Spleen (tissue), 7 donors: ENCODE data around the gene WDFY2.

Source experiments
- POLR2A ChIP-seq, 3 donors: fragments of 450-650 bp; IDR thresholded peaks; one replicate each; pipeline ENCODE4 v1.5.1; 2017; ENCODE audit warnings: antibody characterized with exemption in 3 of 3, mild to moderate bottlenecking in 1 of 3
- POLR2AphosphoS5 ChIP-seq, 3 donors: sonication (generic); formaldehyde crosslinking; IDR thresholded peaks; one replicate each; pipeline ENCODE4 v1.5.1; 2017; ENCODE audit warnings: antibody characterized with exemption in 3 of 3
- TF ChIP-seq, protein P1 (sequence below), 11 experiments: fragments of 200-600 bp in 7 of 11; fragments of 450-650 bp in 4 of 11; sonication (generic) in 4 of 11; IDR thresholded peaks in 8 of 11; conservative IDR thresholded peaks in 3 of 11; 1 replicate in 7 of 11; 2 replicates in 4 of 11; pipeline versions ENCODE4 v1.4.0 to v1.8.0; 2016 to 2021; ENCODE audit warnings: antibody characterized with exemption in 11 of 11, inconsistent platforms in 4 of 11, mild to moderate bottlenecking in 1 of 11
- donor health status: DM: no; HTN: no; CAD: no; lungs with moderate emphysema.
- donor health status: DM: no; HTN: no; CAD: no.
- donor health status: DM: no; HTN: no; CAD: no.

DNA sequence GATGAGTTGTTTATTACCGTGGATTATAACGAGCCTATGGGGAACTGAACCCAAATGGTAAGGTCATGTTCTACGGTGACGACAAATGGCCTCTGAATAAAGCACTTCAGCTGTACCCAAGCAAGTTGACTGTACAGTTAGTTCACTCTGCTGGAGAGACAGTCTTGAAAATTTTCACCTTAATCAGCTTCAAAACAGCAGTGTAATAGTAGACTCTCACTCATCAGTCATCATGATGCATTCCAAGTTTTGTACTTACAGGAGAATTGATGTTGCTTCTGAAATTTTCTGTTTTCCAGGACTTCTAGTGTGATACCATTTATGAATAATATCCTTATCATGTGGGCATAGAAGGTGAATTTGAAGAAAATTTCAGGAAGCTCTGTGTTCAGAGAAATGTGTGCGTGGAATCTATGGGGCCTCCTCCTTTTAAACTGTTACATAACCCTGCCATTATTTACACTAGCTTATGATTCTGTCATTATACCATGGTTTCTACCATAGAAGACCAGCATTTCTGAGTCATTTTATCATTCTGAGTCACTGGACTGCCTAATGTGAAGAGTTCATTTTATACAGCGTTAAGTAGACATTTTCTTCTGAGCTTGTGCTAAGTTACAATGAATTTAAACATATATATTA lies 96.9 kb downstream of the WDFY2 start:
- no peak for TF ChIP-seq POLR2A (IDR thresholded peaks at IDR 0.05)
- TF ChIP-seq, protein P1, sequence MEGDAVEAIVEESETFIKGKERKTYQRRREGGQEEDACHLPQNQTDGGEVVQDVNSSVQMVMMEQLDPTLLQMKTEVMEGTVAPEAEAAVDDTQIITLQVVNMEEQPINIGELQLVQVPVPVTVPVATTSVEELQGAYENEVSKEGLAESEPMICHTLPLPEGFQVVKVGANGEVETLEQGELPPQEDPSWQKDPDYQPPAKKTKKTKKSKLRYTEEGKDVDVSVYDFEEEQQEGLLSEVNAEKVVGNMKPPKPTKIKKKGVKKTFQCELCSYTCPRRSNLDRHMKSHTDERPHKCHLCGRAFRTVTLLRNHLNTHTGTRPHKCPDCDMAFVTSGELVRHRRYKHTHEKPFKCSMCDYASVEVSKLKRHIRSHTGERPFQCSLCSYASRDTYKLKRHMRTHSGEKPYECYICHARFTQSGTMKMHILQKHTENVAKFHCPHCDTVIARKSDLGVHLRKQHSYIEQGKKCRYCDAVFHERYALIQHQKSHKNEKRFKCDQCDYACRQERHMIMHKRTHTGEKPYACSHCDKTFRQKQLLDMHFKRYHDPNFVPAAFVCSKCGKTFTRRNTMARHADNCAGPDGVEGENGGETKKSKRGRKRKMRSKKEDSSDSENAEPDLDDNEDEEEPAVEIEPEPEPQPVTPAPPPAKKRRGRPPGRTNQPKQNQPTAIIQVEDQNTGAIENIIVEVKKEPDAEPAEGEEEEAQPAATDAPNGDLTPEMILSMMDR (IDR thresholded peaks at IDR 0.05 in 8 of 11, conservative IDR thresholded peaks at IDR 0.05 in 3 of 11): no peak
- no peak for TF ChIP-seq POLR2AphosphoS5 (IDR thresholded peaks at IDR 0.05)
